Measurements from ENCODE around the gene KIF21A.

Gene KIF21A

GRCh38 chr12:39389399-39390150 is 53.3 kb downstream of the KIF21A start:
- DNase-seq = no peak

GRCh38 chr12:39386335-39386734 is 56.6 kb downstream of the KIF21A start:
- no peak for DNase-seq

GRCh38 chr12:39383114-39383513 is 59.8 kb downstream of the KIF21A start:
- DNase-seq = no peak

- DNase-seq = no peak
These were observed 62.8 kb downstream of the KIF21A start for GRCh38 chr12:39380090-39380489.

- DNase-seq = no peak
These were observed 64.6 kb downstream of the KIF21A start for GRCh38 chr12:39378341-39378740.

- peak; percentile 13 for DNase-seq
These were observed 67.6 kb downstream of the KIF21A start for GRCh38 chr12:39375206-39375808.

- DNase-seq = no peak
These were observed 70.0 kb downstream of the KIF21A start for GRCh38 chr12:39372929-39373328.

- DNase-seq = no peak
These were observed 70.6 kb downstream of the KIF21A start for GRCh38 chr12:39372204-39372925.

GRCh38 chr12:39369756-39370155 is 73.2 kb downstream of the KIF21A start:
- DNase-seq = no peak

GRCh38 chr12:39368891-39369290 is 74.0 kb downstream of the KIF21A start:
- DNase-seq = no peak

- DNase-seq = no peak
These were observed 74.8 kb downstream of the KIF21A start for GRCh38 chr12:39368096-39368495.

GRCh38 chr12:39367494-39367893 is 75.4 kb downstream of the KIF21A start:
- DNase-seq = no peak

GRCh38 chr12:39365364-39366001 is 77.4 kb downstream of the KIF21A start:
- DNase-seq = no peak

GRCh38 chr12:39364196-39364595 is 78.7 kb downstream of the KIF21A start:
- no peak for DNase-seq

- no peak for DNase-seq
These were observed 83.3 kb downstream of the KIF21A start for GRCh38 chr12:39359645-39360044.

- DNase-seq = no peak
These were observed 85.9 kb downstream of the KIF21A start for GRCh38 chr12:39357041-39357440.

- no peak for DNase-seq
These were observed 87.1 kb downstream of the KIF21A start for GRCh38 chr12:39355841-39356240.

- DNase-seq = no peak
These were observed 88.0 kb downstream of the KIF21A start for GRCh38 chr12:39354955-39355354.

- no peak for DNase-seq
These were observed 90.4 kb downstream of the KIF21A start for GRCh38 chr12:39352471-39353017.

- no peak for DNase-seq
These were observed 91.8 kb downstream of the KIF21A start for GRCh38 chr12:39351153-39351552.

GRCh38 chr12:39348941-39349626 is 93.8 kb downstream of the KIF21A start:
- DNase-seq = no peak

- no peak for DNase-seq
These were observed 94.4 kb downstream of the KIF21A start for GRCh38 chr12:39348523-39348922.

GRCh38 chr12:39344926-39345325 is 98.0 kb downstream of the KIF21A start:
- DNase-seq = no peak
